ENCODE data around the gene PIP4K2B.

The PIP4K2B gene

DNA sequence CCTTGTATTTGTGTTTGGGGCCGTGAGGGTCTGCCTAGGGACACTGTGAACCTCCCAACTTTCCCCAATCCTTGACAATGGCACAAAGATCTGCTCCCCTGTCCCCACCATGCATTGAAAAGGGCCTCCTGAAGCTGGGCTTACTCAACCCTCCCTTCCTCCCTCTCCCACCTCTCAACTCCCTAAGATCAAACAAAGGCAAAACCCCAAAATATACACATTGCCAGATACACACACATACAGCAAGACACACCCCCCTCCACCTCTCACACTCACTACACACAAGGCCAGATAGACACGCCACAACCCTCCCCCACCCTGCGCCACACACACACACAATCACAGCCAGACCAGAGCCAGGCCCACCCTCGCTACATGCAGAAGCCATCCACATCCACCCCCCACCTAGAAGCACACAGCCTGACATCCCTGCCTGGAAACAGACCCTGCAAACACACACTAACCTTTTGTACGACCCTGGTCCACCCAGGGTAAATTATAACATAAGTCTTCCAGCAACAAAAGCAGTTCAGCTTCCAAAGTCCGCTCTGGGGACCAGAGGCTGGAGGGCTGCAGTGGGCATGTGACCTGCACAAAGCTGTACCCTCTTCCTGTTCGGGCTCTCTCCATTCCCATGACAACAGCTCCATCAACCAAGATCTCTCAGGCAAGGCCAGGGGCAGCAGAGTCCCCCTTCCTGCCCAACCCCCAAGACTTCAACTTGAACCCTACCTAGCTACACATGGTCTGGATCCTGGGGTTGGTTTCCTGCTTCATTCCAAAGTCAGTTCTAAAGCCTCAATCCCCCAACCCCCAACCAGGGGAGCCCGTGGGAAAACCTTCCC is 53.1 kb downstream of the PIP4K2B start:
- DNase-seq (ENCODE audit: low read depth, low spot score), result no peak

DNA sequence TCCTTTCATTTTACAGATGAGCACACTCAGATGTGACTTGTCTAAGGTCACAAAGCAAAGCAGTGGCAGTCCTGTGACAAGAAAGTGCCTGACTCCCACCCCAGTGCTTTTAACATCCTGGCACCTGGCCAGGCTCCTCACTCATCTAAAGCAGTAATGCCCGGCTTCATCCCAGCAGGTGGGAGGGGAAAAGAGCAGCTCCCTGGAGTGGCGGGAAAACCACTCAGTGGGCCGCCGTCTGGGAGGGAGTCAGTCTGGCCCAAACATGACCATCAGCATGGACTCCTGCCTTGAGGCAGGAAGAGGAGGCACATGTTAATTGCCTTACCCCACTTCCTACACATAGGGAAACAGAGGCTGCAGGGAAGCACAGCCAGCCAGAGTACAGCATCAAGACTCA is 53.8 kb downstream of the PIP4K2B start:
- DNase-seq (ENCODE audit: low read depth, low spot score), result no peak

DNA sequence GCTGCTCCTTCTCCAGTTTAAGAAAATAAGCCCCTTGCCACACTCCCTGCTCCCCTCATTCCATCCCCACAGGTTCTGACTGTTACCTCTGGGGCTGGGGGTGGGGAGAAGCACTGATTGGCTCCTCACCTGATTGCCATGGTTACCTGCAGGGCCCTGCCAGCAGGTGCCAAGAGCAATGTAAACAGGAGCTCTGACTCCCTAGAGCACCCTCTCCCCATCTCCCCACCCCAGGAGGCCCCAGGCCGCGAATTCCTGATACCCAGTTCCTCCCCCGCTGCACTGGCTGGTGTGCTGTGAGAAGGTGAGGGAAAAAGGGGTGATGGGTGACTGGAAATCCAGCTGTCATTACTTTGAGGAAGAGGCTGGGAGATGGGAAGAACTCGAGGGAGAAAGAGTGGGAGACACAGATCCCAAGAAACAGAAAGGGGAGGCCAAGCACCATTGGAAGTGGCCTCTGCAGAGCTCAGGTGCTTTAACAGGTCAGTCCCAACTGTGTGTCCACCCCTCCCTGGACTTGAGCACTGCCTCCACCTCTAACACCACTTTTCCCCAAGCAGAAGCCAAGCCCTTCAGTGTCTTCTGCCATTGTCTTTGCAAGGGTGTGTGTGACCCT is 55.7 kb downstream of the PIP4K2B start:
- DNase-seq (ENCODE audit: low read depth, low spot score), result no peak

DNA sequence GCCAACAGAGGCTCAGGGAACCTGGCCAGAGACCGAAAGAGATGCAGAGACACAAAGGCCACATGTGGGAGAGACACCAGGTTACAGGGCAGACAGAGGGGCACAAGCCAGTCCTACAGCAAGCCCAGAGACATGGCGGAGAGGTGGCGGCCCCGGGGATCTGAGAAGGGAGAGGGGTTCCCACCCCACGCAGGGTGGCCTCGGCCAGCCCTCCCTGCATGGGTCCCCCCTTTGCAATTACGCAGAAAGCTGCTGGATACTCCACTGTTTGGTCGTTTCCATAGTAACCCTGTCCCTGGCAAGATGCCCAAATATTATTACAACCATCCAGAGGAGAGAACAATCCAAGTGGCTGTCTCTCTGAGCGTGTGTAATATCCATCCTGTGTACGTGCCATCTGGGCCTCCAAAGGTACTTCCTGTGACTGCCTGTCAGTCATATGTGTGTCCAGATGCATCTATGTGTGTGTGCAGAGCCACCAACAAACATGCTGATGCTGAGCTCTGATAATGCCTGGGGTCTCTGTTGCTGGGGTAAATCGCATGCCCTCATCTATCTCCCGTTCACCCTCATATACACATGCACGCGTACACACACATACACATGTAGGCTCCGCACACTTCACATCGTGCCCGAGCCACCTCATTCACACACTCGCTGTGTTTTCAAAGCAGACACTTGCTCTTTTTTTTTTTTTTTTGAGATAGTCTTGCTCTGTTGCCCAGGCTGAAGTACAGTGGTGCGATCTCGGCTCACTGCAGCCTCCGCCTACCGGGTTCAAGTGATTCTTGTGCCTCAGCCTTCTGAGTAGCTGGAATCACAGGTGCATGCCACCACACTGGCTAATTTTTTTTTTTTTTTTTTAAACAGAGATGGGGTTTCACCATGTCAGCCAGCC is 56.7 kb downstream of the PIP4K2B start:
- no peak for DNase-seq (ENCODE audit: low read depth, low spot score)

DNA sequence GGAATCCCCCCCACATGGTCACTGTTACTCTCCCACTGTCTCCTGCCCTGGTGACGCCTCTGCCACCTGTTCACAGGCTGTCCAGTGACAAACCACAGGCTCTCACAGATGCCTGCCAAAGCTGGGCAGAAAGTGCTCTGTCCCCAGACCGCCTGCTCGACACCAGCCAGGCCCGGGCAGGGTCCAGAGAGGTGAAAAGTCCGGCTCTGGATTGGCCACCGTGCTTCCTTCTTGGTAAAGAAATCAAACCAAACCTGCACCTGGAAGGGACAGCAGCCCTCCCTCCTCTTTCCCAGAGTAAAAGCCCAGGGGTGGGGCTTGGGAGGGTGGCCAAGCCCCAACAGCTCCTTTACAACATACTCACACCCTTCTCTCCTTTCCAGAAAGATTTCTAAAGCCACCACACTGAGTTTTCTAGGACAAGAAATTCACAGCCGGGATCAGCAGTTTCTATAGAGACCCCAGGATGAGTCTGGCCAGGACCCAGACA is 57.4 kb downstream of the PIP4K2B start:
- DNase-seq (ENCODE audit: low read depth, low spot score), result no peak

DNA sequence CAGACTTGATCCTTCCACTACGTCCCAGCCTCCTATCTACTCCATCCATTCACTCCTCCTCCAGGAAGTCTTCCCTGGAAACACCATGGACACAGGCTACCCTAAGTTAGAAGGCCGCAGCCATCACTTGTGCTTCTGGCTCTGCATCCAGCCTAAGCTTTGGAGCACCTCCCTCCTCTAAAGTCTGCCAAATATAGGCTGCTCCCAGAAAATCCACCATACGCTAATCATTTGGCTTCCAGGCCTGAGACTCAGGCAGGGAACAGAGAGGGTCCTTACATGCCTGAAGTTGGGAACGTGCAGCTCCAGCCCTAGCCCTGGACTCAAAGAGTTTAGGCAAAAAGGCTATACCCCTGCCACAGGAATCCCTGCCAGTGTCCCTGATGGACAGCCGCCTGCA is 57.9 kb downstream of the PIP4K2B start:
- no peak for DNase-seq (ENCODE audit: low read depth, low spot score)

DNA sequence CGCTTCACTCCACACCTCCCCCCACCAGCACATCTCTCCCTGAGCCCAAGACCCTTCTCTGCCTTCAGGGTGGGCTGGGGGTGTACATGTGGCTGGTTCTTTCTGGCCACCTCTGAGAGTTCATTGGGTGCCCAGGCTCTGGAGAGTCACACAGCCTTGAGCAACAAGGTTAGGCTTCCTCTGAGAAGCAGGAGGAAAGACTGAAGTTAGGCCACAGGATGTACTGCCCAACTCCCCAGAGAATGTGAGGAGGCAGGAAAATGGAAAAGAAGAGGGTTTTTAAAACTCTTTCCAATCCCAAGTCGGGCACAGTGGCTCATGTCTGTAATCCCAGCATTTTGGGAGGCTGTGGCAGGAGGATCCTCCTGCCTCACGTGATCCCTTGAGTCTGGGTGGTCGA is 58.5 kb downstream of the PIP4K2B start:
- no peak for DNase-seq (ENCODE audit: low read depth, low spot score)

DNA sequence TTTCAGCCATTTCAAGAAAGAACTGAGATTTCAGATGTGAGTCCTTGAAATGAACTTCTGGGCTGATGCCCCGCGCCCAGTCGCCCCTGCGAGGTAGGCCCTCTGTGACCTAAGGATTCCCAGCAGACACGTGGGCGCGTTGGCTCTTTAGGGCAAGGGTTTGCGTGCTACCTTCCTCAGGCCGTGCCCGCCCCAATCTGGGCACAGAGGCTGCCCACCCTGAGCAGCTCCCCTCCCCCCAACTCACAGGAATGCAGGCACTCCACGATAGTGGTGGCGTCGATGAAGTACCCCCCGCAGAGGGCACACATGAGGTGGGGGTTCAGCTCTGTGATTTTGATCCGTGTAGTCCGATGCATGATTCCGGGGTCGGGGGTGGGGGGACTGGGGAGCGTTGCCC is 59.3 kb downstream of the PIP4K2B start:
- no peak for DNase-seq (ENCODE audit: low read depth, low spot score)

DNA sequence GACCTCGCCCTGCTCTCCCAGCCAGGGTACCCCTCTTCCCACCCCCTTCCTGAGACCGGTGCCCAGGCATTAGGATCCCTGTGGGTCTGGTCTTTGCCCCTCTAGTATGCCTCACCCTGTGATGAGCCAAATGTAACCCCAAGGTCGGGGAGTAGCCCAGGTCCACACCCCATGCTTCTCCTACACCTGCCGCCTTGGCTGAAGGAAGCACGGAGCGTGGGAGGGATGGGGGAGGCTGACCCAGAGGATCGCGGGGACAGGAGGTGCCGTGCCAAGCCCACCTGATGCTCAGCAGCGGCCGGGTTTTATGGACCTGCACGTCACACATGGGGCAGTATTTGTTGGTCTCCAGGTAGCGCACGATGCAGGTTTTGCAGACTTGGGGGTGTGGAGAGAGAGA is 60.1 kb downstream of the PIP4K2B start:
- DNase-seq (ENCODE audit: low read depth, low spot score), result no peak

DNA sequence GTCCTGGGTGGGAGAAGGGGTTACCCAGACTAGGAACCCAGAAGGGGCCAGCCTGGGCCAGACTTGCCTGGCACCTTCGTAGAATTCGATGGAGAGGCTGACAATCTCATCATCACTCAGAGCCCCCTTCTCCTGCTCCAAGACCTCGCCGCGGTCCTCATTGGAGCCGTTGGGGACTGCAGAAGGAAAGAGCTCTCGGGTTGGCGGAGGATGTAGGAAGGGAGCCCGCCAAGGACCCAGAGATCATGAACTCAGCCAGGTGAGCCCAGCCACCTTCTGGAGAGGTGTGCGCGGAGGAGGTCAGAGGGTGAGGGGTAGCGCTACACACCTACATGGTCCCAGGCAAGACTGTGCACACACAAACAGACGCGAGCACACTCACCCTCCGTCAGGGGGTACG is 60.7 kb downstream of the PIP4K2B start:
- DNase-seq (ENCODE audit: low read depth, low spot score), result no peak

DNA sequence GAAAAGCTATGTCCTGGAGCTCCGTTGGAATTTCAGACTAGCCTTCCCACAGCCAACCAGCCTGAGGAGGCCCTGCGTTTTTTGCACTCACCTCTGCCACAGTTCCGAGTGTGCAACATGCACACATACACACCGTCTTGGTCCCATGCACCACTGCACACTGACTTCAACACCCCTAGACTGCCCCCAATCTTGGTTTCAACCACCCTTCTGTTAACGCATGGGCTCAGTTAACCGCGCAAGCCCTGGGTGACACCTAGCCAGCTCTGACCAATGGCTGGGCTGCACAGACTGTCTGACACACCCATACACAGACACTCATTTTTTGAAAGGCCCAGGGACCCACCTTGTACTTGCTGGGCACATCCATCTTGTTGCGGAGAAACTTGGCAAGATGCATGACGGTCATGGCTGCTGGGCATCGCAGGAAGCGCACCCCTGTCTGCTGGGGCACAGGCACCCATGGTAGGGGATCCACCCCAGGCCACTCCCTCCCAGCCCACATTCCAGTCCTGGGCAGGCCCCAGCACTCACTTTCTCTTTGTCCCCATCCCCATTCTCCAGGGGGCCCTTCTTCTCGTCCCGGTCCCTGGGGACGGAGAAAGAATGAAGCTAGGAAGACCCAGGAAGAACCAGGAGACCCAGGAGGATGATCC is 61.2 kb downstream of the PIP4K2B start:
- DNase-seq (ENCODE audit: low read depth, low spot score), result no peak

DNA sequence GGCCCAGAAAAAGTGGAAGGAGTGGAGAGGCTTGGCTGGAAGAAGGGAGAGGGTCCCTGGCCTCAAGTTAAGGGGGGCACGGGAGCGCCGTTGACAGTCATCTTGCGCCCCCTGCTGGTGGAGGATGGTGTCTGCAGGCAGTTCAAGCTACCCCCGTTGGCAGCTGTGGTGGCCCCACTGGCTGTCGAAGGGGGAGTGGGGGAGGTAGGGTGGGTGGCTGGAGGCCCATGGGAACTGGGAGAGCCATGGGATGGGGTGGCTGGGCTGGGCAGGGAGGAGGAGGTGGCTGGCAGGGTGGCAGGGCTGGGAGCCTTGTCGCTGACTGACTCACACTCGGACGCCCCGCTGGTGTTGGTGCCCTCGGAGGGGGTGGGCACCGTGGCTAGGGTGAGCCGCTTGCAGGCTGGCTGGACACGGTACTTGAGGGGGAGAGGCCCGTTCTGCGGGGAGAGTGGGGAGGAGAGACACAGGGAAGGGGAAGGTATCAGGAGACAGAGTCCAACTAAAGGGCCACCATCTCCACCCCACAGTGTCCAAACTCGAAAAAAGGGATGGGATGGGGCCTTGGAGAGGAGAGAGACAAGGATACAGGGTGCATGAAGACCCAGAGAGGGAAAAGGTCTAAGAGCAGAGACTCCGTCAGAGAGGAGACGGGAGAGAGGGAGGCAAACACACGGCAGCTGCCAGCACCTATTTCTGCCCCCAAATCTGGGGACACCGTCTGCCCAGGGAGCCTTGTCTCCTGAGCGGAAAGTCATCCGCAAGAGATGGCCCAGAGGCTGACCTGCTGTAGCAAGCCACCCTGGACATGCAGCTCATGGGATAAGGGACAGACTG is 64.0 kb downstream of the PIP4K2B start:
- peak; percentile 59 for DNase-seq (ENCODE audit: low read depth, low spot score)

DNA sequence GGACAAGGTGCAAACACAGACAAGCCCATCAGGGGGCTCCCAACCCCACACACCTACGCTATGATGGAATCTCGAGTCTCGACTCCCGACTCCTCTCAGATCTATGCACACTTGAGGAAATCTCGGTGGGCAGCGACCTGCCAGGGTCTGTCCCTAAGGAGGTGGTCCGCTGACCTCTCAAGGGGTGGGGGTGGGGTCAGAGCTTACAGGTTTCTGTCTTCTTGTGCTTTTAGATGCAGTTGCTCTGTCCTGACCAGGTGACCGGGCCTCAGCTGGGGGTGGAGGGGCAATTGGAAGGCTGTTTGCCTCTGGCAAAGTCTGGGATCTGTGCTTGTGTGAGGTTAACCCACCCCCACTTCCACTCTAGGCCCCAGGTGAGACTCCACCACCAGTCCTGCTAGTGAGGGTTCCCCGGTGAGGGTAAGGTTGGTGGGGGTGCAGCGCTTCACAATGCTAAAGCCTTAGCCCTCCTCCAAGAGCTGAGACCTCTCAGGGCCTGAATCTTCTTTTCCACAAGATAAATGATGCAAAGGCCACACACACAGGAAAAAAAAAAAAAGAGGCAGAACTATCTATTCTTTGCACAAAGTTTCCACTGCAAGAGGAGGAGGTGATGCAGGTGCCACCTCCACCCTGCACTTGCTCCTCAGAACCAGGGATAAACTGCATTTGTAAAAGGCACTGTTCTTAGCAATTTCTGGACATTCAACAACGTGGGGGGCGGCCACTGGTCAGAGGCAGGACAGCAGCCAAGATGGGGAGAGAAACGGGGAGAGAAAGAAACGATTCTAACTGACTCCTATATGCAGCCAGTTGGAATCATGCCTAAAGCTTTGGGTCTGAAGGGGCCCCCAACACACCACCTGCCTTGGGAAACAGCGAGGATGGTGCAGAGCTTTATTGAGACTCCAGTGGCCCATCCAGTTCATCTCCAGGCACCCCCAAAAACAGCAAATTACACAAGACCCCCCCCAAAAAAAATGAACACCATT is 65.1 kb downstream of the PIP4K2B start:
- peak; percentile 49 for DNase-seq (ENCODE audit: low read depth, low spot score)

DNA sequence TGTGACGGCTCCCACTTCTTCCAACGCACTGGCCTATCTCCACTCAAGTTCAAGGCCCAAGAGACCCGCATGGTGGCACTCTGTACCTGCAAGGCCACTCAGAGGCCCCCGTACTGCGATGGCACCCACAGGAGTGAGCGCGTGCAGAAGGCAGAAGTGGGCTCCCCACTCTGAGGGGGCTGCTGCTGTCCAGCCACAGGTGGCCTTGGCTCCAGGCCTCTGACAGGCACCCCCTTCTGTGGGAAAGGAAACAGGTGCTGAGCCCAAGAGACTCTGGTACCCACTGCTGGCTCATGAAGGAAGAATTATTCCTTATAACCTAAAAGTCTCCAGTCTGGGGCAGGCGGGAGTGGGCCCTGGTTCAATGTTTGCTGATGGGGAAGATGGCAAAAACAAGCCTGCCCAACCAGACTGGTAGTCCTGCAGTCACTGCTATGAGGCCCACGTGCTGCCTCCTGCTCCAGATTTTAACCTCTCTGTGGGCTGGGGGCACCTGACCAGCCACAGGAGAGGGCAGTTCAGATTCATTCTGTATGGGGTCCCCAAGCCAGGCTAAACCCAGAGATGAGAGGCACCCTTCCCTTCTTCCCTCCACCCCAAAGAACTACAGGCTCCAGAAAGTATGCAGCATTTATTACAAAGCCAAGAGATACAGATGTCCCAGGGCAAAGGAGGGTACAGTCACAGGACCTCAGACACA is 65.9 kb downstream of the PIP4K2B start:
- no peak for DNase-seq (ENCODE audit: low read depth, low spot score)

DNA sequence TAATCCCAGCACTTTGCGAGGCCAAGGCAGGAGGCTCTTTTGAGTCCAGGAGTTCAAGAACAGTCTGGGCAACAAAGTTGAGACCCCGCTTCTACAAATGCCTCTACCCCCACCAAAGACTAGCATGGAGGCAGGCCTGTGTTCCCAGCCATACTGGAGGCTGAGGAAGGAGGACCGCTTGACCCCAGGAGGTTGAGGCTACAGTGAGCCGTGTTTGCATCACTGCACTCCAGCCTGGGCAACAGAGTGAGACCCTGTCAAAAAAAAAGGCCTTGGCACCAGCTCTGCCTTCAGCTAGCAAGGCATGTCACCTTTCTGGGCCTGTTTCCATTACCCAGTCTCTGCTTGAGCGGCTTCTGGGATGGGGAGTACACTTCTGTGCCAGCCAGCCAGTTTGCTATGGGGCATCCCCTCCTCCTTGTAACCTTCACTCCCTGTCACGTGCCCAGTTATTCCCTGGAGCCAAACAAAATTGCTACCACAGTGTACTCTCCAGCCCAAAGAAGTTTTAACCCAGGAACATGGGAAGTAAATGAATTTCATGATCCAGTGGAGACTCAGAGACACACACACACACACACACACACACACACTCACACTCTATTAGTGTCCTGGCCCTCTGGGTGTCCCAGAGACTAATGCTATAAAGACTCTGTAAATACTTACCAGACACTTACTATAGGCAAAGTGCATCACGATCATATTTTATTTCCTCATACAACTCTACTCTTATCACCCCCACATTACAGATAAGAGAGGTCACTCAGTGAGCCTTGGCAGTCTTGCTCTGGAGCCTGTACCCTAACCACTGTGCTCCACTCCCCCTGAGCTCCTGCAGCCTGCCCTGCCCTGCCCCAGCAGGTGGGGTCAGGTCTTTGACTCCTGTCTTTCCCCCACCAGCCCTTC is 66.7 kb downstream of the PIP4K2B start:
- no peak for DNase-seq (ENCODE audit: low read depth, low spot score)

DNA sequence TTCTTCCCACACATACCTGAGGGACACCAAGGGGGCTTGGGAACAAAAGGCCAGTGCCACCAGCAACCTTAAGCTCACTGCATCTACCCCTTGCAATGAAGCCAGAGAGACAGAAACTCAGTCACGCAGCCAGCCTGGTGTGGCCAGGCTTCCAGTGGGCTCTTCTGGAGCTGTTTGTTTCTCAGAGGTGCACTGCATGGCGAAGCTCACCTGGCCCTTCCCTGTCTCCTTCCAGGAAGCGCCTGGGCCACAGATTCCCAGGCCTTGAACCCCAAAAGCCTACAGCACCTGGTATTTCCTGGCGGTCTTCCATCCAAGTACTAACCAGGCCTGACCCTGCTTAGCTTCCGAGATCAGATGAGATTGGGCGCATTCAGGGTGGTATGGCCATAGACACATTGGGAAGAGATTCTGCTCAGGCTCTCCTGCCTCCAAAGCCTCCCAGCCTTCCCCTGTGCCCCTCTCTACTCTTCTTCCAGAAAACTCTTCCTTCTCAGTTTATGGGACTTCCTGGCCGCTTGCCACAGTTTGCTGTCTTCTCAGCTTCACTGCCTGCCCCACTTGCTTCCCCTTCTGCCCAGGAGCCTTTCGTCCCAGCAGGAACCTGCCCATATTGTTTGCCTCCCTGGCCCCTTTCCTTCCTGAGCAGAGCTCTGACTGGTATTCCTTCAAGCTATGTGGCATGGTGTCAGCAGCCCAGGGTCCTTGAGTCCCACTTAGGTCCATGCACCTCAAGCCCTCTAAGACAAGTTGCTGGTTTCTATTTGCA is 67.6 kb downstream of the PIP4K2B start:
- no peak for DNase-seq (ENCODE audit: low read depth, low spot score)

Data from ELF-1 (cell line).